C4-2B (cell line): ENCODE results near the gene C13orf46.

Source experiments
- H3K27ac ChIP-seq: fragments of 450-650 bp; 2 replicates; pipeline ENCODE4 v1.5.1; 2017
- CTCF ChIP-seq: fragments of 450-650 bp; conservative IDR thresholded peaks from 2 replicates; pipeline ENCODE4 v1.5.1; 2017; ENCODE audit warnings: mild to moderate bottlenecking
- ZFX ChIP-seq: fragments of 450-650 bp; IDR thresholded peaks from 2 replicates; pipeline ENCODE4 v1.6.1; 2017

The C13orf46 gene

GRCh38 chr13:114008964-114009589, 35.2 kb upstream of the C13orf46 start:
- H3K27ac ChIP-seq: no peak overlapping the region
- TF ChIP-seq ZFX (no peak), CTCF (no peak)

GRCh38 chr13:114007566-114007965, 33.7 kb upstream of the C13orf46 start:
- TF ChIP-seq ZFX (no peak), CTCF (no peak)
- H3K27ac ChIP-seq: no peak overlapping the region

GRCh38 chr13:114005206-114005724, 31.4 kb upstream of the C13orf46 start:
- H3K27ac ChIP-seq: no peak overlapping the region
- TF ChIP-seq ZFX (no peak), CTCF (no peak)

- no peak overlapping the region for H3K27ac ChIP-seq
- TF ChIP-seq CTCF: no peak
- TF ChIP-seq ZFX: no peak
These were observed 30.7 kb upstream of the C13orf46 start for GRCh38 chr13:114004420-114005205.

GRCh38 chr13:114002771-114003321, 29.0 kb upstream of the C13orf46 start:
- TF ChIP-seq ZFX (no peak), CTCF (no peak)
- H3K27ac ChIP-seq: no peak overlapping the region

- no peak overlapping the region for H3K27ac ChIP-seq
- no peak for TF ChIP-seq CTCF
- TF ChIP-seq ZFX: no peak
These were observed 28.2 kb upstream of the C13orf46 start for GRCh38 chr13:114002009-114002544.

GRCh38 chr13:114001331-114002008, 27.6 kb upstream of the C13orf46 start:
- TF ChIP-seq CTCF (no peak), ZFX (no peak)
- H3K27ac ChIP-seq: no peak overlapping the region
